ENCODE measurements around the gene APOL6.

GRCh38 chr22:35686298-35686697 is 38.1 kb downstream of the APOL6 start:
- TF ChIP-seq CTCF (IDR thresholded peaks at IDR 0.05 in 2 of 3, conservative IDR thresholded peaks at IDR 0.05 in 1 of 3; ENCODE audit: control insufficient read depth in 2 of 3, extremely low read depth in 1 of 3, insufficient read depth in 1 of 3, low read depth in 3 of 3, low read length in 3 of 3) (no peak), REST (IDR thresholded peaks at IDR 0.05; ENCODE audit: low read depth, low read length) (no peak), NRF1 (conservative IDR thresholded peaks at IDR 0.05; ENCODE audit: low read depth, low read length) (no peak), USF1 (IDR thresholded peaks at IDR 0.05; ENCODE audit: borderline replicate concordance, extremely low read length, insufficient read depth, low read depth, low read length) (no peak), ASH2L (IDR thresholded peaks at IDR 0.05; ENCODE audit: borderline replicate concordance, low read depth) (no peak), KDM1A (IDR thresholded peaks at IDR 0.05; ENCODE audit: borderline replicate concordance) (no peak), EZH2 (IDR thresholded peaks at IDR 0.05; ENCODE audit: borderline replicate concordance, control insufficient read depth, low read depth, low read length) (no peak), TBL1XR1 (IDR thresholded peaks at IDR 0.05; ENCODE audit: low read depth, low read length) (no peak), RAD21 (IDR thresholded peaks at IDR 0.05; ENCODE audit: insufficient read depth, low read depth, low read length) (no peak), PAX8 (IDR thresholded peaks at IDR 0.05) (no peak), ATF7 (IDR thresholded peaks at IDR 0.05; ENCODE audit: low read depth) (no peak), SIN3A (IDR thresholded peaks at IDR 0.05; ENCODE audit: low read depth, low read length) (no peak)
